Gastrocnemius medialis (tissue), 4 donors: ENCODE results near the gene MAPKAP1.

ENCODE experiments used
- CTCF ChIP-seq, 5 experiments: fragments of 450-650 bp in 3 of 5; fragments of 200-600 bp in 2 of 5; sonication (generic) in 2 of 5; IDR thresholded peaks in 4 of 5; conservative IDR thresholded peaks in 1 of 5; 1 replicate in 4 of 5; 2 replicates in 1 of 5; pipeline ENCODE4 v1.5.1; 2016 to 2019; ENCODE audit warnings: antibody characterized with exemption in 5 of 5, mild to moderate bottlenecking in 3 of 5, moderate library complexity in 3 of 5
- POLR2A ChIP-seq, 2 donors: fragments of 450-650 bp; IDR thresholded peaks; one replicate each; pipeline ENCODE4 v1.6.1; 2017; ENCODE audit warnings: antibody characterized with exemption in 2 of 2, mild to moderate bottlenecking in 2 of 2, moderate library complexity in 2 of 2

GRCh38 chr9:125475385-125475784, 231.6 kb downstream of the MAPKAP1 start:
- TF ChIP-seq CTCF (IDR thresholded peaks at IDR 0.05 in 4 of 5, conservative IDR thresholded peaks at IDR 0.05 in 1 of 5) (no peak), POLR2A (IDR thresholded peaks at IDR 0.05) (no peak)
